Measurements from ENCODE around the gene PTPRR.

DNA sequence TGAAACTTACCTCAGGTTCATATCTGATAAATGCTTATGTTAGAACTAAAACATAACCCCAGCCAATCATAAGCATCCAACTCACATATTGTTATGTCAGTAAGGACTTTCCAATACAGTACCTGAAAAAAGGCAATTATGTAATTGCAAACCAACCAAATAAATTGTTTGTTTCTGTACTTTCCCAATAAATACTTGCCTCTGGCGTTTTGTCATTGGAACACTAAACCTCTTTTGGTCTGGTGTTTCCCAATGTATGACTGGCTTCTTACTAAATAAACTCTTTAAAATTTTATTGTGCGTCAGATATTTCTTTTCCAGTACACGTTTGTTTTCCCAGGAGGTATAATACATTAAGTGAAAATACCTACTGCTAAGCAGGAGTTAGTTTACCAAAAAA is 276.6 kb downstream of the PTPRR start:
- TF ChIP-seq EP300 (IDR thresholded peaks at IDR 0.05) (no peak), POLR2A (IDR thresholded peaks at IDR 0.05) (no peak)
- TF ChIP-seq, protein P1, sequence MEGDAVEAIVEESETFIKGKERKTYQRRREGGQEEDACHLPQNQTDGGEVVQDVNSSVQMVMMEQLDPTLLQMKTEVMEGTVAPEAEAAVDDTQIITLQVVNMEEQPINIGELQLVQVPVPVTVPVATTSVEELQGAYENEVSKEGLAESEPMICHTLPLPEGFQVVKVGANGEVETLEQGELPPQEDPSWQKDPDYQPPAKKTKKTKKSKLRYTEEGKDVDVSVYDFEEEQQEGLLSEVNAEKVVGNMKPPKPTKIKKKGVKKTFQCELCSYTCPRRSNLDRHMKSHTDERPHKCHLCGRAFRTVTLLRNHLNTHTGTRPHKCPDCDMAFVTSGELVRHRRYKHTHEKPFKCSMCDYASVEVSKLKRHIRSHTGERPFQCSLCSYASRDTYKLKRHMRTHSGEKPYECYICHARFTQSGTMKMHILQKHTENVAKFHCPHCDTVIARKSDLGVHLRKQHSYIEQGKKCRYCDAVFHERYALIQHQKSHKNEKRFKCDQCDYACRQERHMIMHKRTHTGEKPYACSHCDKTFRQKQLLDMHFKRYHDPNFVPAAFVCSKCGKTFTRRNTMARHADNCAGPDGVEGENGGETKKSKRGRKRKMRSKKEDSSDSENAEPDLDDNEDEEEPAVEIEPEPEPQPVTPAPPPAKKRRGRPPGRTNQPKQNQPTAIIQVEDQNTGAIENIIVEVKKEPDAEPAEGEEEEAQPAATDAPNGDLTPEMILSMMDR (IDR thresholded peaks at IDR 0.05), result no peak

Measured in ovary (tissue), 3 donors.